Measurements from ENCODE around the gene TTC21B. TPM values are rescaled to one million over a fixed set of nuclear protein-coding genes. Genes with fewer than 3 reads are reported as not detected.

The TTC21B gene
- total and polyA plus RNA-seq, 2 of the 8 experiments (the other 6 are each of a cell fraction or from before 2014, with no cell fraction given), result 6.9 to 20.8 TPM

GRCh38 chr2:165904432-165904831 is 49.1 kb downstream of the TTC21B start:
- Histone ChIP-seq H2BK15ac (ENCODE audit: low read length) (no peak overlapping the region), H2BK20ac (ENCODE audit: low read length) (no peak overlapping the region), H3K4me2 (ENCODE audit: insufficient read depth in 1 of 2, low read depth in 2 of 2, low read length in 2 of 2) (no peak overlapping the region), H3K23ac (ENCODE audit: insufficient read length) (no peak overlapping the region), H3K18ac (ENCODE audit: extremely low read depth, low read length) (no peak overlapping the region), H2BK12ac (ENCODE audit: low read depth, low read length) (no peak overlapping the region), H2AFZ (ENCODE audit: low read length) (no peak overlapping the region), H2BK5ac (ENCODE audit: low read depth, low read length) (no peak overlapping the region), H3K56ac (replicated peaks; ENCODE audit: insufficient read length, low read depth, low read length) (no peak overlapping the region), H3K79me2 (ENCODE audit: control insufficient read depth in 1 of 2, insufficient read depth in 2 of 2, low read length in 2 of 2) (no peaks in the 10 kb centered on the region), H3K36me3 (ENCODE audit: control insufficient read depth in 2 of 4, insufficient read depth in 4 of 4, low read length in 3 of 4) (peaks cover 0 to 38% (median 1%) of the 10 kb centered on the region in 4 experiments; a peak in 4 of 8 replicates), H4K8ac (ENCODE audit: extremely low read depth, insufficient read depth, low read length) (no peak overlapping the region), H3K9ac (replicated peaks in 1 of 4; ENCODE audit: extremely low read depth in 1 of 4, low read depth in 3 of 4, low read length in 3 of 4) (no peak overlapping the region), H4K20me1 (replicated peaks in 1 of 2; ENCODE audit: control insufficient read depth in 1 of 2, insufficient read depth in 2 of 2, low read length in 2 of 2) (no peaks in the 10 kb centered on the region), H3K4ac (replicated peaks; ENCODE audit: insufficient read length, low read depth, low read length) (no peak overlapping the region), H2AK5ac (ENCODE audit: low read depth, low read length) (no peak overlapping the region), H3K79me1 (ENCODE audit: low read depth, low read length) (no peaks in the 10 kb centered on the region), H3K14ac (ENCODE audit: insufficient read length) (no peak overlapping the region), H3K27me3 (replicated peaks in 1 of 4; ENCODE audit: control insufficient read depth in 3 of 4, extremely low read depth in 1 of 4, insufficient read depth in 3 of 4, low read length in 3 of 4) (no peaks in the 10 kb centered on the region), H4K5ac (ENCODE audit: insufficient read length, low read depth, low read length) (no peak overlapping the region), H3K4me3 (ENCODE audit: extremely low read depth in 1 of 4, insufficient read depth in 2 of 4, low read depth in 3 of 4, low read length in 4 of 4) (no peak overlapping the region), H3K9me3 (ENCODE audit: insufficient read depth in 2 of 2, low read depth in 1 of 2, low read length in 1 of 2) (no peaks in the 10 kb centered on the region), H4K91ac (replicated peaks; ENCODE audit: insufficient read length, low read length) (no peak overlapping the region), H2BK120ac (replicated peaks; ENCODE audit: low read depth, low read length) (no peak overlapping the region), H3K23me2 (ENCODE audit: low read depth, low read length) (no peaks in the 10 kb centered on the region), H3K27ac (ENCODE audit: low read depth, low read length) (no peak overlapping the region), H3K4me1 (replicated peaks in 1 of 4; ENCODE audit: control insufficient read depth in 3 of 4, insufficient read depth in 4 of 4, low read length in 3 of 4) (no peaks in the 10 kb centered on the region)
- DNase-seq (ENCODE audit: low read depth in 1 of 2, low spot score in 2 of 2), result no peak
- TF ChIP-seq USF2 (IDR thresholded peaks at IDR 0.05; ENCODE audit: low read length) (no peak), EZH2 (IDR thresholded peaks at IDR 0.05; ENCODE audit: low read depth, low read length, severe bottlenecking) (no peak), TAF1 (IDR thresholded peaks at IDR 0.05; ENCODE audit: low read depth, low read length) (no peak), POU5F1 (IDR thresholded peaks at IDR 0.05; ENCODE audit: low read depth, low read length) (no peak), JUN (IDR thresholded peaks at IDR 0.05; ENCODE audit: low read depth, low read length) (no peak), KDM5A (IDR thresholded peaks at IDR 0.05; ENCODE audit: low read length) (no peak), FOSL1 (IDR thresholded peaks at IDR 0.05; ENCODE audit: insufficient read depth, low read depth, low read length) (no peak), RNF2 (IDR thresholded peaks at IDR 0.05; ENCODE audit: borderline replicate concordance, low read depth, low read length, missing control alignments, poor library complexity, severe bottlenecking) (no peak), RBBP5 (IDR thresholded peaks at IDR 0.05; ENCODE audit: borderline replicate concordance, low read depth, low read length) (no peak), RAD21 (IDR thresholded peaks at IDR 0.05 in 1 of 2, conservative IDR thresholded peaks at IDR 0.05 in 1 of 2; ENCODE audit: low read depth in 2 of 2, low read length in 2 of 2) (no peak), TEAD4 (IDR thresholded peaks at IDR 0.05; ENCODE audit: low read depth, low read length) (no peak)
- CTCF ChIA-PET (ENCODE audit: partially characterized antibody), result interaction anchor here (0.8 to 1.3 kb wide), 5 partner anchors 11 to 43 kb away, joined by 3 to 4 read pairs (median 3); no protein-coding TSS in a partner anchor
- POLR2A ChIA-PET (ENCODE audit: partially characterized antibody), result no interaction called here
- FAIRE-seq, result no peak
- WGBS, 2 experiments (ENCODE audit: extremely low coverage in 1 of 2, insufficient coverage in 1 of 2, insufficient read length in 1 of 2, insufficient replicate concordance in 2 of 2, low coverage in 1 of 2, low lambda C conversion rate in 2 of 2, missing lambda C conversion rate in 1 of 2), result 94% methylated on average over 2 of the region's 2 CpGs; no CpG with 5 or more reads in 1 of the 2 experiments
